Nephron progenitor cell (in vitro differentiated cells): ENCODE measurements around the gene TIMELESS.

ENCODE experiments used
- DNase-seq: peaks from one replicate; pipeline ENCODE4 v3.0.0; 2021
- H3K27ac Mint-ChIP-seq: 2 replicates; pipeline ENCODE4 v1.8.0; 2021; ENCODE audit warnings: mild to moderate bottlenecking, moderate library complexity, mixed read lengths
- H3K27me3 Mint-ChIP-seq: 2 replicates; pipeline ENCODE4 v1.8.0; 2021; ENCODE audit warnings: mild to moderate bottlenecking, low read depth, mixed read lengths; ENCODE audit not compliant: poor library complexity
- H3K36me3 Mint-ChIP-seq: 2 replicates; pipeline ENCODE4 v1.8.0; 2021; ENCODE audit warnings: low read depth, mixed read lengths
- H3K4me1 Mint-ChIP-seq: 2 replicates; pipeline ENCODE4 v1.8.0; 2021; ENCODE audit warnings: mixed read lengths
- H3K4me3 Mint-ChIP-seq: 2 replicates; pipeline ENCODE4 v1.8.0; 2021; ENCODE audit warnings: mild to moderate bottlenecking, moderate library complexity, mixed read lengths
- H3K9me3 Mint-ChIP-seq: 2 replicates; pipeline ENCODE4 v1.8.0; 2021; ENCODE audit warnings: mild to moderate bottlenecking, moderate library complexity, mixed read lengths
- CTCF ChIP-seq: fragments of 200-600 bp; sonication (generic); IDR thresholded peaks from 2 replicates; pipeline ENCODE4 v1.5.0; 2021; ENCODE audit warnings: antibody characterized with exemption

TIMELESS gene

GRCh38 chr12:56431850-56432249 is 17.4 kb downstream of the TIMELESS start:
- H3K36me3 Mint-ChIP-seq, result peaks cover 50% of the 10 kb centered on the region
- peaks cover 3% of the 10 kb centered on the region for H3K27me3 Mint-ChIP-seq

DNA sequence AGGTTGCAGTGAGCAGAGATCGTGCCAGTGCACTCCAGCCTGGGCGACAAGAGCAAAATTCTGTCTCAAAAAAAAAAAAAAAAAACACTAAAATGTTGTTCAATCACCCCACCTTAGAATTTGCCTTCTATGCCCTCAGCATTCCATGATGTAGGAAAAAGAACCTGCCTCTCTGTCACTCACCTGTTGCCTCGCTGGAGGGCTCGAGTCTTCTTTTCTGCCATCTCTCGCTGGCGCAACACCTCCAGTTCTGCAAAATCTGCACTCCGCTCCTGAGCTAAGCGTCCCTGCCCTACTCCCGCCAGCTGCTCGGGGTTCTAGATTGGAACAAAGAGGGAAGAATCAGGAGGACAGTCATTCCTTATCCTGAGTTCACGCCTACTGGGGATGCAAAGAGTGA is 17.9 kb downstream of the TIMELESS start:
- no peak overlapping the region for H3K27ac Mint-ChIP-seq
- no peak for TF ChIP-seq CTCF
- no peaks in the 10 kb centered on the region for H3K9me3 Mint-ChIP-seq
- H3K27me3 Mint-ChIP-seq, result peaks cover 3% of the 10 kb centered on the region
- H3K4me1 Mint-ChIP-seq, result no peaks in the 10 kb centered on the region
- DNase-seq, result no peak
- H3K36me3 Mint-ChIP-seq, result peaks cover 46% of the 10 kb centered on the region
- no peak overlapping the region for H3K4me3 Mint-ChIP-seq

More at GRCh38 chr12:56431850-56432249, 17.4 kb downstream of the TIMELESS start:
- H3K27ac Mint-ChIP-seq, result no peak overlapping the region
- H3K9me3 Mint-ChIP-seq, result no peaks in the 10 kb centered on the region
- DNase-seq, result no peak
- H3K4me3 Mint-ChIP-seq, result no peak overlapping the region
- TF ChIP-seq CTCF, result no peak
- H3K4me1 Mint-ChIP-seq, result no peaks in the 10 kb centered on the region

DNA sequence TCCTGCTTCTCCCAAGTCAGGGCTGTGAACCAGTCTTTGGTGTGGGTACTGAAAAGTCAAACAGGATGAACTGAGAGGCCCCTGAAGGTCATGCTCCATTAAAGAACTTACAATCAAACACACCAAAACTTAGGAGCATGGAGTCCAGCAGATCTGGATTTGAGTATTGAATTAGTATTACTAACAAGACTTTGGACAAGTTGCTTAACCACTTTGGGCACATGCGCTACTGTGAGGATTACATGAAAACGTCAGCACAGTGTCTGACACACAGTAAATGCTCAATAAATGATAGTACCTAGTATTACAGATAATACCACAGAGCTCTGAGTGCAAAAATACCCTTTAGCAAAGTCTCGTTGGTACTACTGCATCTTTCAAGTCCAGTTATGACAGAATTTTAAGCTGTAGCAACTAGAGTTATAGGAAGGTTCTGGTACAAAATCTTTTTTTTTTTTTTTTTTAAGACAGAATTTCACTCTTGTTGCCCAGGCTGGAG is 23.2 kb downstream of the TIMELESS start:
- Mint-ChIP-seq H3K27ac (no peak overlapping the region), H3K9me3 (no peaks in the 10 kb centered on the region), H3K4me3 (no peak overlapping the region)

GRCh38 chr12:56425193-56425592 is 24.0 kb downstream of the TIMELESS start:
- Mint-ChIP-seq H3K27me3 (peaks cover 3% of the 10 kb centered on the region), H3K27ac (no peak overlapping the region), H3K4me3 (no peak overlapping the region), H3K36me3 (peaks cover 49% of the 10 kb centered on the region), H3K4me1 (no peaks in the 10 kb centered on the region), H3K9me3 (no peaks in the 10 kb centered on the region)
- DNase-seq, result no peak
- TF ChIP-seq CTCF, result no peak

More for the DNA sequence above, 23.2 kb downstream of the TIMELESS start:
- Mint-ChIP-seq H3K36me3 (peaks cover 46% of the 10 kb centered on the region), H3K27me3 (peaks cover 3% of the 10 kb centered on the region), H3K4me1 (no peaks in the 10 kb centered on the region)
- DNase-seq, result no peak
- TF ChIP-seq CTCF, result no peak

DNA sequence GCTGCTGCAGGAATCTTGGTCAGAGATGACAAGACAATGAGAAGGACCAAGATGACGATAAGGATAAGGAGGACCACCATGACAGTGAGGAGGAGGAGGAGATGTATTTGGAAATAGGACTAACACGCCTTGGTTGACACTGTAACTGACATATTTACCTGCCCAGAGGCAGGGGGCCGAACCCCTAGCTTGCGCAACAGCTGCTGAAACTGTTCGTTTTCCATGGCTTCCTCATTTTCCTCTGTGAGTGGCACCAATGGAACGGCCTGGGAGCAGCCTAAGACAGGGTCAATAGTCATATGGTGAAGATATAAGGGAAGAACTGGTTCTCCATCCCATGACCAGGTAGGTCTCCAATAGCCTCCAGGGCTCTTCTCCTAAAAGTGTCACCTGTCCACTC is 28.8 kb downstream of the TIMELESS start:
- H3K27me3 Mint-ChIP-seq, result no peaks in the 10 kb centered on the region
- H3K4me1 Mint-ChIP-seq, result no peaks in the 10 kb centered on the region
- no peak for DNase-seq
- H3K36me3 Mint-ChIP-seq, result peaks cover 45% of the 10 kb centered on the region
- peak overlapping the region; percentile 5 for H3K27ac Mint-ChIP-seq
- no peak for TF ChIP-seq CTCF
- no peak overlapping the region for H3K4me3 Mint-ChIP-seq
- no peaks in the 10 kb centered on the region for H3K9me3 Mint-ChIP-seq

DNA sequence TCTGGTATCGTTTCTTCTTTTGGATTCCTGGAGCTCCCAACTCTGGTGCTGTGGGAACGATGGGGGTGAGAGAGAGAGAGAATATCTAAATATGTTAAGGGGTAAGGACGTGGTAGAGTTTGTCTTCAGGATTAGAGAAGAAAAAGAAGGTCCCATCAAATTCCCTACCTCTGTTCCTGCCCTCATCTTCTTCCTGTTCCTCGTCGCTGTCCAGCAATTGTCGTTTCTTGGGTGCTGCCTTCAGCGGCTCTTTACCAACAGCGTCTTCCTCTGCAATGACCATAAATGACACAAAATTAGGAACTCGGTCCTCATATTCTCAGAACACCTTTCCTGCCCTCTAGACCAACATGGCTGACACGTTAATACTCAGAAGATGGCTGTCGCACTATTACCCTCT is 31.5 kb downstream of the TIMELESS start:
- Mint-ChIP-seq H3K9me3 (no peaks in the 10 kb centered on the region), H3K27ac (no peak overlapping the region), H3K4me3 (no peak overlapping the region), H3K36me3 (peaks cover 40% of the 10 kb centered on the region), H3K27me3 (no peaks in the 10 kb centered on the region), H3K4me1 (no peaks in the 10 kb centered on the region)
- DNase-seq, result no peak
- TF ChIP-seq CTCF, result no peak
